Measurements from ENCODE around the gene TEX53. TPM values are rescaled to one million over a fixed set of nuclear protein-coding genes. Genes with fewer than 3 reads are reported as not detected.

Gene TEX53
- total and polyA plus RNA-seq, 11 donors: not detected

- intact Hi-C loops (cut with DNase I): no loop called here
- ATAC-seq: no peak
- DNase-seq: no peak
- no peak for TF ChIP-seq CTCF (IDR thresholded peaks at IDR 0.05)
- TF ChIP-seq POLR2A (IDR thresholded peaks at IDR 0.05): no peak
- H3K4me3 ChIP-seq: no peak overlapping the region
- H3K9me3 ChIP-seq: no peaks in the 10 kb centered on the region
- H3K4me1 ChIP-seq: peaks cover 0 to 9% (median 0%) of the 10 kb centered on the region in 12 donors
- H3K36me3 ChIP-seq: peaks cover 0 to 50% (median 24%) of the 10 kb centered on the region in 9 donors
- 89 to 98% (median 95%) methylated on average over 2 of the region's 2 CpGs for WGBS, 4 donors
- no peaks in the 10 kb centered on the region for H3K27me3 ChIP-seq
- no peak overlapping the region for H3K27ac ChIP-seq
Observed at GRCh38 chr9:114624677-114625076, 32.9 kb downstream of the TEX53 start.

GRCh38 chr9:114621975-114622609 lies 35.5 kb downstream of the TEX53 start:
- Histone ChIP-seq H3K27ac (peak overlapping the region in 1 of 12 donors; percentile 18), H3K27me3 (no peaks in the 10 kb centered on the region), H3K4me1 (peaks cover 0 to 26% (median 0%) of the 10 kb centered on the region in 12 donors), H3K4me3 (no peak overlapping the region), H3K36me3 (peaks cover 0 to 26% (median 2%) of the 10 kb centered on the region in 9 donors), H3K9me3 (no peaks in the 10 kb centered on the region)
- ATAC-seq (peak; percentile 69 to 94 (median 86)), DNase-seq (no peak)
- TF ChIP-seq POLR2A (IDR thresholded peaks at IDR 0.05) (no peak), CTCF (IDR thresholded peaks at IDR 0.05) (no peak)
- WGBS, 4 donors: 56 to 79% (median 64%) methylated on average over 2 of the region's 2 CpGs
- intact Hi-C loops (cut with DNase I): no loop called here

- DNase-seq (no peak), ATAC-seq (no peak)
- H3K27ac ChIP-seq: no peak overlapping the region
- no peak overlapping the region for H3K4me3 ChIP-seq
- H3K27me3 ChIP-seq: no peaks in the 10 kb centered on the region
- 91 to 93% (median 92%) methylated on average over 7 of the region's 7 CpGs for WGBS, 4 donors
- H3K9me3 ChIP-seq: no peaks in the 10 kb centered on the region
- TF ChIP-seq POLR2A (IDR thresholded peaks at IDR 0.05) (no peak), CTCF (IDR thresholded peaks at IDR 0.05) (no peak)
- intact Hi-C loops (cut with DNase I): no loop called here
- H3K36me3 ChIP-seq: peaks cover 0 to 22% (median 0%) of the 10 kb centered on the region in 9 donors
- peaks cover 0 to 32% (median 0%) of the 10 kb centered on the region in 12 donors for H3K4me1 ChIP-seq
Observed at GRCh38 chr9:114621561-114621960, 36.0 kb downstream of the TEX53 start.

- peaks cover 0 to 9% (median 0%) of the 10 kb centered on the region in 9 donors for H3K36me3 ChIP-seq
- no peaks in the 10 kb centered on the region for H3K9me3 ChIP-seq
- ATAC-seq (no peak), DNase-seq (no peak)
- TF ChIP-seq CTCF (IDR thresholded peaks at IDR 0.05) (no peak), POLR2A (IDR thresholded peaks at IDR 0.05) (no peak)
- H3K4me1 ChIP-seq: peaks cover 0 to 43% (median 0%) of the 10 kb centered on the region in 12 donors
- WGBS, 4 donors: 82 to 88% (median 85%) methylated on average over 13 of the region's 13 CpGs
- peak overlapping the region in 3 of 12 donors; percentile 7 to 87 (median 30) for H3K27ac ChIP-seq
- no peaks in the 10 kb centered on the region for H3K27me3 ChIP-seq
- intact Hi-C loops (cut with DNase I): no loop called here
- H3K4me3 ChIP-seq: peak overlapping the region in 6 of 12 donors; percentile 12 to 49 (median 32)
Observed at GRCh38 chr9:114619191-114619761, 38.3 kb downstream of the TEX53 start.
